Measurements from ENCODE around the gene DIO2.
A peak's percentile ranks its signal among the peaks of the same experiment; 100 is the strongest.

DNA sequence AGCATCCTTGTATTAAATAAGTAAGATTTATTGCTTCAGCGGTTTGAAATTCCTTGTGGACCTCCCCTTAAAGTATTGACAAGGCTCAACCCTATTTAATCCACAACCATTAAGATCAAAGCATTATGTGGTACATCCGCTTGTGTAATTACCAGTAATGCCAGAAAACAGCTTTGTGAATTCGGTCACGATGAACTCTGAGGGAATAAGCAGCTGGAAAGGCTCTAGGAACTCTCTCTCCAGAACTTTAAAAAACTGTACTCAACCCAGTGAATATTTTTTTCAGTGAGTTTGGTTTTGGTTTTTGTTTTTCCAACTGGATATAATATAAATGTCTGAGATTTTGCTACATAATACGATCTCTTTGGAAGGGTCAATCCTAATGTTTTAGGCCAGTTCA is 49.3 kb upstream of the DIO2 start:
- TF ChIP-seq POLR2A (IDR thresholded peaks at IDR 0.05): no peak
- TF ChIP-seq, protein P1, sequence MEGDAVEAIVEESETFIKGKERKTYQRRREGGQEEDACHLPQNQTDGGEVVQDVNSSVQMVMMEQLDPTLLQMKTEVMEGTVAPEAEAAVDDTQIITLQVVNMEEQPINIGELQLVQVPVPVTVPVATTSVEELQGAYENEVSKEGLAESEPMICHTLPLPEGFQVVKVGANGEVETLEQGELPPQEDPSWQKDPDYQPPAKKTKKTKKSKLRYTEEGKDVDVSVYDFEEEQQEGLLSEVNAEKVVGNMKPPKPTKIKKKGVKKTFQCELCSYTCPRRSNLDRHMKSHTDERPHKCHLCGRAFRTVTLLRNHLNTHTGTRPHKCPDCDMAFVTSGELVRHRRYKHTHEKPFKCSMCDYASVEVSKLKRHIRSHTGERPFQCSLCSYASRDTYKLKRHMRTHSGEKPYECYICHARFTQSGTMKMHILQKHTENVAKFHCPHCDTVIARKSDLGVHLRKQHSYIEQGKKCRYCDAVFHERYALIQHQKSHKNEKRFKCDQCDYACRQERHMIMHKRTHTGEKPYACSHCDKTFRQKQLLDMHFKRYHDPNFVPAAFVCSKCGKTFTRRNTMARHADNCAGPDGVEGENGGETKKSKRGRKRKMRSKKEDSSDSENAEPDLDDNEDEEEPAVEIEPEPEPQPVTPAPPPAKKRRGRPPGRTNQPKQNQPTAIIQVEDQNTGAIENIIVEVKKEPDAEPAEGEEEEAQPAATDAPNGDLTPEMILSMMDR (IDR thresholded peaks at IDR 0.05): no peak
- peak; percentile 26 for TF ChIP-seq POLR2AphosphoS5 (IDR thresholded peaks at IDR 0.05)
